Dermis lymphatic vessel endothelial cell (primary cell): ENCODE measurements around the gene ZNF780B. TPM values are rescaled to one million over a fixed set of nuclear protein-coding genes. Genes with fewer than 3 reads are reported as not detected.

ENCODE experiments used
- total RNA-seq: library from RNA; depleted of rRNA; stranded (reverse); fragments of >200 nt; gene quantifications from 2 replicates; pipeline ENCODE4 v1.2.1, GENCODE V29; 2014

ZNF780B gene
- total RNA-seq: 6.5 and 14.0 TPM in 2 replicates

DNA sequence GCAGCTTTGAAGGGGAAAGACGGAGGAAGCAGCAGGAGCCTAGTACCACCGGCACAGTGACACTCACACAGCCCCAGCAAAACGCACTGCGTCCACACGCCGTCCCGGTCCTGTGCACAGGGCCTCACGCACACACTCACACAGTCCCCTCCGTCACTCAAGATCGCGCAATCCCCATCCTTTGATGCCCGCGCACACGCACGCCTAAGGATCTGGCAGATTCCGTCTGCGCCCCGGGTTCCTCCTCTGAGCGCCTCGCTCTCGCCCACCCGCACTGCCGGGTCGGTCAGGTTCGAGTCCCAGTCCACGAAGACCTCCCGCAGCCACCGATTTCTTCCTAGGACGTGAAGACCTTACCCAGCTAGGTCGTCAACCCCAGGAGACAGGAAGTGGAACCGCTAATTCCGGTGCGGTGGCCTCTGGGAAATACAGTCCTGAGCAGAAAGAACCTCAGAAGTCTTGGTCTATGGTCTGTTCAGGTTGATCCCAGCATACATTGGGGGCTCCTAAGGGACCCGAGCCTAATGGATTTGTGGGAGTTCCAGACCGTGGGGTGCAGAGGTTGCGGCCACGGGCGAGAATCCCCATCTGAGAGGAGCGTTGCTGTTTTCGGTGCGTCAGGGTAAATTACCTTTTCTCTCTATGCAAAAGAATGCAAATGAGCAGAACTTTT lies at the start of gene ZNF780B:
ZNF780B (minus strand) TSS at position 400 of the 673 bp plus-strand sequence. CDS start 5,899 bp downstream, outside the sequence.

DNA sequence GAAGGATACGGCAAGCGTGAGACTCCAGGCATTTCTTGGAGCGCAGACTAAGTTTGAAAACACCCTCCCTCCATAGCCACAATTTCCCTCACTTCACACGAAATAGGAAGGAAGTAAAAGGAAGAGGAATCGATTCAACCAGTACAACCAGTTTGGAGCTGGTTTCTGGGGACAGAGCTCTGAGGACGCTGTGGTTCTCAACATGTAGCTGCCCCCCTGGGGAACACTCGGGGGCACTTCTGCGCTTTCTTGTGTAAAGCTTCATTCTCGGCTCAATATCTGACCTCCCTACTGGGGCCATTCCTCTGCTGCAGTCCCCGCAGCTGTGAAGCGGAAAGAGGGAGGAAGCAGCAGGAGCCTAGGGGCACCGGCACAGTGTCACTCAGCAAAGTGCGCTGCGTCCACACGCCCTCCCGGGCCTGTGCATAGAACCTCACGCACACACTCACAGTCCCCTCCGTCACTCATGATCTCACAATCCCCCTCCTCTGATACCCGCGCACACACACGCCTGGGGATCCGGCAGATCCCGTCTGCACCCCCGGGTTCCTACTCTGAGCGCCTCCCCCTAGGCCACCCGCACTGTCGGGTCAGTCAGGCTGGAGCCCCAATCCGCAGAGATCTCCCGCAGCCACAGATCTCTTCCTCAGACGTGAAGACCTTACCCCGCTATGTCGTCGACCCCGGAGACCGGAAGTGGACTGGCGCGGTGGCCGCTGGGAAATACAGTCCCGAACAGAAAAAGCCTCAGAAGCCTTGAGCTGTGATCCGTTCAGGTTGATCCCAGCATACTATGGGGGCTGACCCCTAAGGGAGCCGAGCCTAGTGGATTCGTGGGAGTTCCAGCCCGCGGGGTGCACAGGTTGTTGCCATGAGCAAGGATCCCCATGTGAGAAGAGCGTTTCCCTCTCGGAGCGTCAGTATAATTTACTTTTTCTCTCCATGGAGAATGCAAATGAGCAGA lies 34.5 kb upstream of the ZNF780B start, which contains the start of gene ZNF780A:
ZNF780A (minus strand) TSS at position 703 of the 964 bp plus-strand sequence. CDS start 6,190 bp downstream, outside the sequence.

DNA sequence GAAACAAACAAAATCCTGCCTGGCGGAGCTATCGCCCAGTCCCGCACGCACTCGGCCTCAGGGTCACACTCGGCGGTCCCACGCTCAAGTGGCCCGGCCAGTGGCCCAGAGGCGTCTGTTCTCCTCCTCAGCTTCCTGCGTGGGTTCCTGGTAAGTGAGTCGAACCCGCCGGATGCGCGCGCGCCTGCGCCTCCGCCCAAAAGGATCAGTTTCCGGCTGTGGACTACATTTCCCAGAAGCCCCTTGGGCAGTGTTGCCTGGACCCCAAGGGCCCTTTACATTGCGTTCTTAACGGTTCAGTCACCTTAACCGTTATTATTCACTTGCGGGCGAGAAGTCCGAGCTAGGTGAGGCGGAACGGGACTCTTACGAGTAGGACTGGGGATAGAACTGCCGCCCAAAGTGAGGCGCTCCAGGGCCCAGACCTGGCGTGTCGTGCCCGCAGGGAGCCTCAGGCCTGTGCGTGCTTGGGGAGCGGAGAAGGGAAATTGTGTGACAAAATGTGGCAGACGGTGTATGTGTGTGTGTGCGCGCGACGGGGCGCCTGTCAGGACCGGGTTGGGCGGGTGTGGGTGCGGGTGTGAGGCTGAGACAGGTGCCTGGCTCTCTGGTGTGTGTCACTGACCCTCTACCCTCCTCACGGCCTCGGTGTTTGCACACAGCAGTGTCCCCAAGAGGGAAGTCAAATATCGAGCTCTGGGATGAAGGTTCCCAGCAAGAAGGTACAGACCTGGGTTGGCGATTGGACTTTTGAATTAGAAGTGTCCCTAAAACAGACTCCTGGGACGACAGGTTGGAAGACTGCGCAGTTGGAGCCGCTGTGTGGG lies 59.0 kb downstream of the ZNF780B start, which contains the start of gene ZNF546:
ZNF546 (plus strand) TSS at position 250 of the 827 bp plus-strand sequence. CDS start 1,267 bp downstream, outside the sequence.

Other genes with a start within 250 kb of the ZNF780B start
- gene DYRK1B, start 222.1 kb downstream of the ZNF780B start, total RNA-seq: 9.5 and 12.5 TPM in 2 replicates
- 167 and 209 TPM in 2 replicates for gene FBL, start 209.9 kb downstream of the ZNF780B start, total RNA-seq
- gene FCGBP, start 121.6 kb downstream of the ZNF780B start, total RNA-seq: 0.11 and 0.17 TPM in 2 replicates
- gene PSMC4, start 85.1 kb downstream of the ZNF780B start, total RNA-seq: 65.5 and 72.3 TPM in 2 replicates
- 2.9 and 6.0 TPM in 2 replicates for gene ZNF546, start 59.2 kb downstream of the ZNF780B start, total RNA-seq
- gene ZNF780A, start 34.7 kb upstream of the ZNF780B start, total RNA-seq: 9.5 and 16.5 TPM in 2 replicates
- gene MAP3K10, start 135.2 kb upstream of the ZNF780B start, total RNA-seq: 3.7 and 5.5 TPM in 2 replicates
- gene TTC9B, start 162.2 kb upstream of the ZNF780B start, total RNA-seq: not detected in 2 replicates
- gene CCNP, start 170.5 kb upstream of the ZNF780B start, total RNA-seq: 0.09 and 0.11 TPM in 2 replicates
- gene AKT2, start 229.1 kb upstream of the ZNF780B start, total RNA-seq: 27.0 and 30.5 TPM in 2 replicates